EL (cell line): ENCODE results near the gene HOXD11.

ENCODE experiments used
- DNase-seq: peaks from one replicate; pipeline ENCODE4 v3.0.0-alpha.2; 2016

Gene HOXD11

GRCh38 chr2:176109192-176109901 is 2.3 kb downstream of the HOXD11 start:
- DNase-seq: no peak

GRCh38 chr2:176109946-176110345 is 2.9 kb downstream of the HOXD11 start:
- DNase-seq: no peak

GRCh38 chr2:176110415-176111308 is 3.6 kb downstream of the HOXD11 start:
- no peak for DNase-seq

GRCh38 chr2:176111309-176111663 is 4.2 kb downstream of the HOXD11 start:
- no peak for DNase-seq

- DNase-seq: no peak
Measured at GRCh38 chr2:176111846-176112374, 4.8 kb downstream of the HOXD11 start.

- no peak for DNase-seq
Measured at GRCh38 chr2:176112375-176113302, 5.6 kb downstream of the HOXD11 start.

- DNase-seq: no peak
Measured at GRCh38 chr2:176114120-176114929, 7.2 kb downstream of the HOXD11 start.

GRCh38 chr2:176114930-176115625 is 8.0 kb downstream of the HOXD11 start:
- DNase-seq: no peak

GRCh38 chr2:176115883-176116813 is 9.1 kb downstream of the HOXD11 start, which contains the start of gene HOXD10:
Gene HOXD10, plus strand, starts transcription at chr2:176116778. Its CDS starts 56 bp downstream, at chr2:176116834.
- DNase-seq: no peak

GRCh38 chr2:176117162-176117822 is 10.2 kb downstream of the HOXD11 start:
- DNase-seq: no peak

GRCh38 chr2:176117823-176118371 is 10.8 kb downstream of the HOXD11 start:
- no peak for DNase-seq

GRCh38 chr2:176118601-176119339 is 11.7 kb downstream of the HOXD11 start:
- DNase-seq: no peak

- no peak for DNase-seq
Measured at GRCh38 chr2:176120364-176121189, 13.5 kb downstream of the HOXD11 start.

GRCh38 chr2:176121190-176122051 is 14.3 kb downstream of the HOXD11 start:
- DNase-seq: no peak

GRCh38 chr2:176122052-176122682 is 15.1 kb downstream of the HOXD11 start:
- no peak for DNase-seq
